Thyroid gland (tissue), 4 donors: Measurements from ENCODE around the gene C1orf167. TPM values are rescaled to one million over a fixed set of nuclear protein-coding genes. Genes with fewer than 3 reads are reported as not detected.

ENCODE experiments used
- DNase-seq, 2 donors: peaks; one replicate each; pipeline ENCODE4 v3.0.0-alpha.2; 2019
- H3K27ac ChIP-seq, 3 donors: fragments of 200-600 bp; sonication (generic); 1 replicate in 2 of 3; 2 replicates in 1 of 3; pipeline ENCODE4 v1.5.1; 2016 to 2019; ENCODE audit warnings: mild to moderate bottlenecking in 1 of 3, moderate library complexity in 1 of 3
- H3K27me3 ChIP-seq: fragments of 200-600 bp; sonication (generic); one replicate; pipeline ENCODE4 v1.5.1; 2019
- H3K36me3 ChIP-seq, 2 donors: fragments of 200-600 bp; sonication (generic); one replicate each; pipeline ENCODE4 v1.5.1; 2016 to 2019
- H3K4me1 ChIP-seq, 2 donors: fragments of 200-600 bp; sonication (generic); one replicate each; pipeline ENCODE4 v1.5.1; 2017 to 2019
- H3K4me3 ChIP-seq, 3 donors: fragments of 200-600 bp; sonication (generic); replicated peaks in 1 of 3; 1 replicate in 2 of 3; 2 replicates in 1 of 3; pipeline ENCODE4 v1.5.1; 2016; ENCODE audit warnings: mild to moderate bottlenecking in 1 of 3
- H3K9me3 ChIP-seq: fragments of 200-600 bp; sonication (generic); one replicate; pipeline ENCODE4 v1.5.1; 2017
- POLR2A ChIP-seq, 2 donors: fragments of 450-650 bp; IDR thresholded peaks; one replicate each; pipeline ENCODE4 v1.6.1; 2017; ENCODE audit warnings: antibody characterized with exemption in 2 of 2, mild to moderate bottlenecking in 2 of 2, moderate library complexity in 1 of 2
- WGBS, 2 donors: methylation state at CpG; one replicate each; pipeline ENCODE4 v1.1.5; 2017; 5-methylcytosine and 5-hydroxymethylcytosine counted together
- intact Hi-C: fragments of 100-400 bp; cut with DNase I; formaldehyde crosslinking; loops from one replicate; pipeline ENCODE4 v1.15.1; 2023
- total RNA-seq, 4 donors: library from RNA; depleted of rRNA; stranded (reverse); fragments of >200 nt; gene quantifications; one replicate each; pipeline ENCODE4 v1.2.3, GENCODE V29; 2016
- TF ChIP-seq, protein P1 (sequence below), 6 experiments: fragments of 200-600 bp in 3 of 6; fragments of 450-650 bp in 3 of 6; sonication (generic) in 3 of 6; IDR thresholded peaks; one replicate each; pipeline ENCODE4 v1.5.1; 2016 to 2019; ENCODE audit warnings: antibody characterized with exemption in 6 of 6, mild to moderate bottlenecking in 2 of 6, inconsistent platforms in 1 of 6, moderate library complexity in 1 of 6

Gene C1orf167
- total RNA-seq, 4 donors from 2014 or later = 0.22 to 6.3 TPM; not detected in 2

- no peaks in the 10 kb centered on the region for H3K9me3 ChIP-seq
- DNase-seq = no peak
- WGBS, 2 donors = 70 to 79% methylated on average over 2 to 4 of the region's 14 CpGs
- no peaks in the 10 kb centered on the region for H3K27me3 ChIP-seq
- no peak overlapping the region for H3K4me3 ChIP-seq
- TF ChIP-seq POLR2A (IDR thresholded peaks at IDR 0.05) = no peak
- TF ChIP-seq, protein P1, sequence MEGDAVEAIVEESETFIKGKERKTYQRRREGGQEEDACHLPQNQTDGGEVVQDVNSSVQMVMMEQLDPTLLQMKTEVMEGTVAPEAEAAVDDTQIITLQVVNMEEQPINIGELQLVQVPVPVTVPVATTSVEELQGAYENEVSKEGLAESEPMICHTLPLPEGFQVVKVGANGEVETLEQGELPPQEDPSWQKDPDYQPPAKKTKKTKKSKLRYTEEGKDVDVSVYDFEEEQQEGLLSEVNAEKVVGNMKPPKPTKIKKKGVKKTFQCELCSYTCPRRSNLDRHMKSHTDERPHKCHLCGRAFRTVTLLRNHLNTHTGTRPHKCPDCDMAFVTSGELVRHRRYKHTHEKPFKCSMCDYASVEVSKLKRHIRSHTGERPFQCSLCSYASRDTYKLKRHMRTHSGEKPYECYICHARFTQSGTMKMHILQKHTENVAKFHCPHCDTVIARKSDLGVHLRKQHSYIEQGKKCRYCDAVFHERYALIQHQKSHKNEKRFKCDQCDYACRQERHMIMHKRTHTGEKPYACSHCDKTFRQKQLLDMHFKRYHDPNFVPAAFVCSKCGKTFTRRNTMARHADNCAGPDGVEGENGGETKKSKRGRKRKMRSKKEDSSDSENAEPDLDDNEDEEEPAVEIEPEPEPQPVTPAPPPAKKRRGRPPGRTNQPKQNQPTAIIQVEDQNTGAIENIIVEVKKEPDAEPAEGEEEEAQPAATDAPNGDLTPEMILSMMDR (IDR thresholded peaks at IDR 0.05) = no peak
- no peak overlapping the region for H3K27ac ChIP-seq
- H3K4me1 ChIP-seq = peaks cover 0 to 5% of the 10 kb centered on the region in 2 donors
- H3K36me3 ChIP-seq = no peaks in the 10 kb centered on the region
- intact Hi-C loops = no loop called here
These were observed 4.4 kb downstream of the C1orf167 start for GRCh38 chr1:11766429-11766776.

DNA sequence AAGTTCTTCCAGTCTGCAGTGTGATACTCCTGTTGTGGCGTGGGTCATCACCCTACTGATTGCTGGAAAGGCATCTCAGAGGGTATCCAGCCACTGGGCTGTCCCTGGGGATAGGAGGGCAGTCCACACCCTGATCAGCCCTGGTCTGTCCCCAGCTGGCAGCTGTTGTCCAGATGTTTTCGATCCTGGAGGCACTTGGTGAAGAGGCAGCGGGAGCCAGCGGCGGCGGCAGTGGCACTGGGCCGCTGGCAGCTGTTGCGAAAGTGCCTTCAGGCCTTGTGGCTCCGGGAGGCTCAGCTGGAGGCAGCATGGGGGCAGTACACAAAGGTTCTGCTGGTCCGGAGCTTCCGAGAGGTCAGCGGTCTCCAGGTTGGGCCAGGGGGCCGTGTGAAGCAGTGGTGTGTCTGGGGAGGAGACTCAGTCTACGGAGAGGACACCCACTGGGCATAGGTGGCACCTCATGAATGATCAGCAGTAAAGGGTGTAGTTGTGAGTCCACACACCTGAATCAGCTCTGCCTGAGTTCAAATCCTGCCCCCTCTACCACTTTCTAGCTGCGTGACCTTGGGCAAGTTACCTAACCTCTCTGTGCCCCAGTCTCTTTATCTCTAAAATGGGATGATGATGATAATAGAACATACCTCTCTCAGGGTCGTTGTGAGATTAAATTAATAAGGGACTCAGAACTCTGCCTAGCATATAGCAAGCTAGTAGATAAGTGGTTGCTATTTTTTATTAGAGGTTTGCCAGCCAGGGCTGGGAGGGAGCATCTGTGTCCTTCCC is 6.1 kb downstream of the C1orf167 start:
- TF ChIP-seq, protein P1 (IDR thresholded peaks at IDR 0.05) = no peak
- no peak for TF ChIP-seq POLR2A (IDR thresholded peaks at IDR 0.05)
- H3K36me3 ChIP-seq = no peaks in the 10 kb centered on the region
- H3K4me1 ChIP-seq = no peaks in the 10 kb centered on the region
- H3K9me3 ChIP-seq = no peaks in the 10 kb centered on the region
- H3K27me3 ChIP-seq = no peaks in the 10 kb centered on the region
- 88% methylated on average over 10 to 16 of the region's 16 CpGs for WGBS, 2 donors
- no peak overlapping the region for H3K27ac ChIP-seq
- no peak for DNase-seq
- intact Hi-C loops = no loop called here
- no peak overlapping the region for H3K4me3 ChIP-seq

- intact Hi-C loops = no loop called here
- no peak overlapping the region for H3K4me3 ChIP-seq
- DNase-seq = no peak
- H3K36me3 ChIP-seq = no peaks in the 10 kb centered on the region
- no peaks in the 10 kb centered on the region for H3K27me3 ChIP-seq
- no peak overlapping the region for H3K27ac ChIP-seq
- TF ChIP-seq POLR2A (IDR thresholded peaks at IDR 0.05) = no peak
- TF ChIP-seq, protein P1 (IDR thresholded peaks at IDR 0.05) = no peak
- no peaks in the 10 kb centered on the region for H3K9me3 ChIP-seq
- H3K4me1 ChIP-seq = no peaks in the 10 kb centered on the region
- WGBS, 2 donors = 61 to 78% methylated on average over 2 to 4 of the region's 4 CpGs
These were observed 6.8 kb downstream of the C1orf167 start for GRCh38 chr1:11768821-11769220.

DNA sequence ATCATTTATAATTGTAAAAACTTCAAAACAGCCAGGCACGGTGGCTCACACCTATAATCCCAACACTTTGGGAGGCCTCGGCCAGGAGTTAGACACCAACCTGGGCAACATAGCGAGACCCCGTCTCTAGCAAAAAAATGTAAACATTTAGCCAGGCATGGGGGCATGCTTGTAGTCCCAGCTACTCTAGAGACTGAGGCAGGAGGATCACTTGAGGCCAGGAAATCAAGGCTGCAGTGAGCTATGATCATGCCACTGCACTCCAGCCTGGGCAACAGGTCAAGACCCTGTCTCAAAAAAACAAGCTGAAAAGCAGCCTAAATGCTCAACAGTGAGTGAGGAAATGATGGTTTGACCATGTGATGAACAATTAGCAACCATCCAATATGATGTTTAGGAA is 7.3 kb downstream of the C1orf167 start:
- no peak for DNase-seq
- no peak overlapping the region for H3K27ac ChIP-seq
- intact Hi-C loops = no loop called here
- TF ChIP-seq POLR2A (IDR thresholded peaks at IDR 0.05) = no peak
- TF ChIP-seq, protein P1 (IDR thresholded peaks at IDR 0.05) = no peak
- H3K9me3 ChIP-seq = no peaks in the 10 kb centered on the region
- WGBS, 2 donors = 74 to 93% methylated on average over 4 of the region's 4 CpGs
- no peaks in the 10 kb centered on the region for H3K27me3 ChIP-seq
- H3K4me3 ChIP-seq = no peak overlapping the region
- H3K4me1 ChIP-seq = no peaks in the 10 kb centered on the region
- no peaks in the 10 kb centered on the region for H3K36me3 ChIP-seq

- intact Hi-C loops = no loop called here
- H3K9me3 ChIP-seq = no peaks in the 10 kb centered on the region
These were observed 8.0 kb downstream of the C1orf167 start for GRCh38 chr1:11770011-11770410.

More at GRCh38 chr1:11770011-11770410, 8.0 kb downstream of the C1orf167 start:
- no peaks in the 10 kb centered on the region for H3K4me1 ChIP-seq
- H3K27me3 ChIP-seq = no peaks in the 10 kb centered on the region
- DNase-seq = no peak
- TF ChIP-seq, protein P1 (IDR thresholded peaks at IDR 0.05) = no peak
- no peak for TF ChIP-seq POLR2A (IDR thresholded peaks at IDR 0.05)
- H3K27ac ChIP-seq = no peak overlapping the region
- H3K36me3 ChIP-seq = no peaks in the 10 kb centered on the region
- H3K4me3 ChIP-seq = no peak overlapping the region
